Sigmoid colon (tissue), 4 donors: ENCODE measurements around the gene GRIK1.

ENCODE experiments used
- EP300 ChIP-seq, 4 donors: sonication (generic); formaldehyde crosslinking; IDR thresholded peaks; one replicate each; pipeline ENCODE4 v1.6.1; 2017; ENCODE audit warnings: antibody characterized with exemption in 4 of 4
- POLR2A ChIP-seq, 2 donors: fragments of 450-650 bp; IDR thresholded peaks; one replicate each; pipeline ENCODE4 v1.6.1; 2016; ENCODE audit warnings: antibody characterized with exemption in 2 of 2, mild to moderate bottlenecking in 2 of 2, moderate library complexity in 2 of 2
- TF ChIP-seq, protein P1 (sequence below), 4 experiments: fragments of 450-650 bp in 3 of 4; fragments of 200-600 bp in 1 of 4; IDR thresholded peaks; one replicate each; pipeline ENCODE4 v1.5.1; 2016 to 2019; ENCODE audit warnings: antibody characterized with exemption in 4 of 4, mild to moderate bottlenecking in 3 of 4, moderate library complexity in 2 of 4

DNA sequence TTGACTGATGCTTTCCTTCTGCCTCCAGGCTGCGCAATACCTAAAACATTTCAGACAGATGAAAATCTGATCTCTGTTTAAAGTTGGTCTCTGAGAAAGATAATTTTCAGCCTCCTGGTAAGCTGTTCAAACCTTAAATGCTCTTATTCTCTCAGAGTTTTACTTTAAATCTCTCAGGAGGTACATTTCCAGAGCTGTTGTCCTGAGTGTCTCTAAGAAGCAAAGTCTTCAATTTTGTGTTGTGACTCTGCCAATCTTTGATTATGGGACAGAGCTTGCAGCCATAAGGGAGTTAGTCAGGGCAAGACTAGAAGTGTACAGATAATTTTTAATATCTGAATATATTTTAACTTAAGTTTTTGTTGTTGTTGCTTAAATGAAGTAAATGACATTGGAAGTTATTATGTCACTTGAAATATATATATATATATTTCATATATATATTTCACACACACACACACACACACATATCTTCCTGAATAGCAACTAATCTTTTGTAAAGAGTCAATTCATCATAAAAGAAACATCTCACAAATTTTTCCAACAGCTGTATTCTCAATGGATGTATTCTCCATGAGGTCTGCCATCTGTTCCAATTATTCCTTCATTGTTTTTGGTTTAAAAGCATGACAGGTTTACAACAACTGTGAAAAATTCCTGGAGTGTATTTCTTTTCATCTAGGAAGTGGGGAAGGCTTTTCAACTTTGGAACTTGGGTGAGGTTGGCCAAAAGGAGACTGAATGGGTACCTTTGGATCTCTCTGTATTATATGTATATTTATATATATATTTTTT lies 381.7 kb downstream of the GRIK1 start:
- TF ChIP-seq EP300 (IDR thresholded peaks at IDR 0.05) (no peak), POLR2A (IDR thresholded peaks at IDR 0.05) (no peak)
- TF ChIP-seq, protein P1, sequence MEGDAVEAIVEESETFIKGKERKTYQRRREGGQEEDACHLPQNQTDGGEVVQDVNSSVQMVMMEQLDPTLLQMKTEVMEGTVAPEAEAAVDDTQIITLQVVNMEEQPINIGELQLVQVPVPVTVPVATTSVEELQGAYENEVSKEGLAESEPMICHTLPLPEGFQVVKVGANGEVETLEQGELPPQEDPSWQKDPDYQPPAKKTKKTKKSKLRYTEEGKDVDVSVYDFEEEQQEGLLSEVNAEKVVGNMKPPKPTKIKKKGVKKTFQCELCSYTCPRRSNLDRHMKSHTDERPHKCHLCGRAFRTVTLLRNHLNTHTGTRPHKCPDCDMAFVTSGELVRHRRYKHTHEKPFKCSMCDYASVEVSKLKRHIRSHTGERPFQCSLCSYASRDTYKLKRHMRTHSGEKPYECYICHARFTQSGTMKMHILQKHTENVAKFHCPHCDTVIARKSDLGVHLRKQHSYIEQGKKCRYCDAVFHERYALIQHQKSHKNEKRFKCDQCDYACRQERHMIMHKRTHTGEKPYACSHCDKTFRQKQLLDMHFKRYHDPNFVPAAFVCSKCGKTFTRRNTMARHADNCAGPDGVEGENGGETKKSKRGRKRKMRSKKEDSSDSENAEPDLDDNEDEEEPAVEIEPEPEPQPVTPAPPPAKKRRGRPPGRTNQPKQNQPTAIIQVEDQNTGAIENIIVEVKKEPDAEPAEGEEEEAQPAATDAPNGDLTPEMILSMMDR (IDR thresholded peaks at IDR 0.05), result no peak
